NK-92 treated with Interleukin-12 subunit alpha and Interleukin-12 subunit beta, amount 100 ng/mL, for 24 hours (cell line): ENCODE data around the gene ENAH.

Source experiments
- DNase-seq: peaks from one replicate; lab custom pipeline; 2025; lab: John Stamatoyannopoulos, UW

ENAH gene

GRCh38 chr1:225453797-225454648 is 198.9 kb downstream of the ENAH start:
- no peak for DNase-seq

- no peak for DNase-seq
Measured at GRCh38 chr1:225451840-225452515, 200.9 kb downstream of the ENAH start.

GRCh38 chr1:225451340-225451739 is 201.6 kb downstream of the ENAH start:
- DNase-seq, result no peak

- DNase-seq, result no peak
Measured at GRCh38 chr1:225450491-225451191, 202.3 kb downstream of the ENAH start.

- DNase-seq, result no peak
Measured at GRCh38 chr1:225449774-225450173, 203.1 kb downstream of the ENAH start.

- DNase-seq, result no peak
Measured at GRCh38 chr1:225449261-225449660, 203.7 kb downstream of the ENAH start.

GRCh38 chr1:225448146-225448805 is 204.6 kb downstream of the ENAH start:
- no peak for DNase-seq

GRCh38 chr1:225447650-225448089 is 205.3 kb downstream of the ENAH start:
- no peak for DNase-seq

- DNase-seq, result no peak
Measured at GRCh38 chr1:225446981-225447615, 205.8 kb downstream of the ENAH start.

- DNase-seq, result no peak
Measured at GRCh38 chr1:225446595-225446960, 206.3 kb downstream of the ENAH start.

- no peak for DNase-seq
Measured at GRCh38 chr1:225445639-225446594, 207.0 kb downstream of the ENAH start.

GRCh38 chr1:225442123-225442505 is 210.8 kb downstream of the ENAH start:
- DNase-seq, result no peak

- DNase-seq, result no peak
Measured at GRCh38 chr1:225441314-225442122, 211.4 kb downstream of the ENAH start.

- no peak for DNase-seq
Measured at GRCh38 chr1:225440380-225441221, 212.3 kb downstream of the ENAH start.

GRCh38 chr1:225437710-225438437 is 215.0 kb downstream of the ENAH start:
- no peak for DNase-seq
